ENCODE measurements around the gene SPECC1L.

Gene SPECC1L

DNA sequence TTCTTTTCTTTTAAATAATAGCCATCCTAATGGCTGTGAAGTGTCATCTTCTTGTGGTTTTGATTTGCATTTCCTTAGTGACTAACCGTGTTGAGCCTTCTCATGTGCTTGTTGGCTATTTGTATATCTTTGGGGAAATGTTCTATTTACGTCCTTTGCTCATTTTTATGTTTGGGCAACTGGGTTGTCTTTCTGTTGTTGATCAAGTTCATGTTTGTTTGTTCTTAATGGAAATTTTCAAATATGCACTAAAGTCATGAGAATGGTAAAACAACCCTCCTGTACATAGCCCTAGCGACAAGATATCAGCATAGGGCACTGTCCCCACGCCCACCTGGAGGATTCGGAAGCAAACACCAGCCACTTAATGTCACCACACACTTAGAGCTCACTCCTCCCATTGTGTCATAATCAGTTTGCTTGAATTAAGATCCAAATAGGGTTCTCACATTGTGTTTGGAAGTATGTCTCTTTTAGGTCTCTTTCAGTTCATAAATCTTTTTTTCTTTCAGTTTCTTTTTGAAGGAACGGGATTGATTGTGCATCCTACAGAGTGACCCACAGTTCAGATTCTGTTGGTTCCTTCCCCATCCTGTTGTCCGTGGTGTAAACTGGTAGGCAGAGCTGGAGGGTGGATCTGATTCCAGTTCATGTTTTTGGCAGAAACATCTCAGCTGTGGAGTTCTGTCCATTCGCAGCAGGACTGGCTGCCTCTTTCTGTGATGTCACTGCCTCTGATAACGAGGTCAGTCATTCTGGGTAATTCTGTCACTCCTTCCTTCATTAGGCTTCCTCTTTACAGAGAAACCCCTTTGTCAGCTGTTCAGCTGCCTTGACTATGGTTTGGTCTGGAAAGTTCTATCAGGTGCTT is 130.3 kb downstream of the SPECC1L start:
- no peak for DNase-seq

DNA sequence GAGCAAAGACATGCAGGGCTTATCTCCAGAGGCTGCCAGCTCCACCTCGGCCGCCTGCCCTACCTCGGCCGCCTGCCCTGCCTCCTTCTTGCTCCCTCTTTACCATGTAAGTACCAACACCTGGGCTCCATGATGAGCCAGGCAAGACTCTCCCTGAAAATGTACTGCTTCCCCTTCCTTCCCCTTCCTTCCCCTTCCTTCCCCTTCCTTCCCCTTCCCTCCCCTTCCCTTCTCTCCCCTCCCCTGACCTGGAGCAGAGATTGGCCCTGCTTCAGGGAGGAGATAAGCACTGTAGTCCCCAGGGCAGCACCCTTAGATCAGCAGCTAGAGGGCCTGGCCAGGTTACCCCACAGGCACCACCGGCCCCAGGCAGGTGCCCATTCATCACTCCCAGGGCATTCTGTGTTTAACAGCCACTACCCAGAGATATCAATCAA is 131.3 kb downstream of the SPECC1L start:
- no peak for DNase-seq

DNA sequence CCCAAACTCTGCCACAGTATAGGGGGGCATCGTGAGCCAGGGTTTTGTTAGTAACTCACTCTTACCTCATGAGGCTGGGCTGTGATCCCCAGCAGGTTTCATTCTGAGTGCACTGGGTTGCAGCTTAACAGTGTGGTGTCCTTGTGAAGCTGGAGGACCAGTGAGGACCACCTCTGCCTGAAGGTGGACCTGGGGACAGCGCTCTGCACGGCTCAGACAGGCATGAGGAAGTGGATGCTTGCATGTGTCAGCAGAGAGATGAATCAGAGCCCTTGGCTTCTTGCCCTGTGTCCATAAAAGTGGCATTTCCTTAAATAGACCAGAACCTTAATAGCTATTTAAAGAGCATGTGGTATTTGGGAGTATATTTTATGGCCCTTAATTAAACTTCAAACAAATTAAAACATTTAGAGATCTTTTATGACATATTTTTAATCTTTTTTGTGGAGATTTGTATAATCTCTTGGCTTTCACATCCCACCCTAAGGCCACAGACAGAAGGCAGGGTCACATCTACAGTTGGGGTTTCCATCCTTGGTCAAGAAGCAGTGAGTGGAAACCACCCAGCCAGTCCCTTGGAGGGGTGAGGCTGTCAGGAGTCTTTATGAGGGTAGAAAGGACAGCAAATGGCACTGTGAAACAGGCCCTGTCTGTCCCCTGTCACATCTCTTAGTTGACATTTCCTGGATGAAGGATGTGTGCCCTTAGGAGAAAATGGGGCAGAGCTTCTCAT is 132.0 kb downstream of the SPECC1L start:
- DNase-seq, result no peak

DNA sequence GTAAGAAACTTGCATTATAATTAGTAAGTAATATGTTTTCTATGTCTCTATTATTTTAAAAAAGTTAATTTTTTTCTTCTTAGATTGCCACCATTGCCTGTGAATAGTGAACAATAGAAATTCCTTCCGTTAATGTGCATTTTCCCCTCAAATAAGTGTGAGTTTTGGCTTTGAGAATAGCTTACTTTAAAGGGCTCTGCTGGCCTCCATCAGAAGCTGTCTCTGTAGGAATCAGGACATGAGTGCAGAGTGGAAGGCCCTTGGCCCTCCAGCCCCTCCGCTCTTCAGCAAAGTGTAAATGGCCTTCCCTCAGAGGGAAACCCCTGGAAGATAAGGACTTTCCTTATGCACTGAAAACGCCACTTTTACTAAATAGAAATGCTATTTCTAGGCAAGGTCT is 132.7 kb downstream of the SPECC1L start:
- DNase-seq, result no peak

GRCh38 chr22:24404561-24405275 is 134.1 kb downstream of the SPECC1L start:
- no peak for DNase-seq

DNA sequence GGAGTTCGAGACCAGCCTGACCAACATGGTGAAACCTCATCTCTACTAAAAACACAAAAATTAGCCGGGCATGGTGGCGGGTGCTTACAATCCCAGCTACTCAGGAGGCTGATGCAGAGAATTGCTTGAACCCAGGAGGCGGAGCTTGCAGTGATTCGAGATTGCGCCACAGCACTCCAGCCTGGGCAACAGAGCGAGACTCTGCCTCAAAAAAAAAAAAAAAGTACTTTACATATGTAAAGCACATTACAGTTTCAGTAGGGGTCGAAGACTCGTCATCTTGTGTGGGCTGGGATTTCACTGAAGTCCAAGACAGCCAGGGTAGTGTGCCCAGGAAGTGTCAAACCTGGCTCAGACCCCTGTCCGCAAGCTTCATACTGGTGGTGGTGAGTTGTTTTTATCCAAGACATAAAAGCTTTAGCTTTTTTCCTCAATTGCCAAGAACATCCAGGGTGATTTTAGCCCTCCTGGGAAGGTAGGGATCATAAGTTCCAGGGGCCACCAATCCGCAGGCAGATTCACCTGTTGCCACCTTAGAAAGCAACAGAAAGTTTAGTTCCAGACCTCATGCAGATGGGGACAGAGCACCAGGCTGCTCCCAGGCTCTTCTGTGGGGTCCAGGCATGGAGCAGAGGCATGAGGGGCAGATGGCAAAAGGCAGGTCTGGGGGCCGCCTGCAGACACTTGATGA is 135.1 kb downstream of the SPECC1L start:
- no peak for DNase-seq

GRCh38 chr22:24406322-24407277 is 136.0 kb downstream of the SPECC1L start:
- DNase-seq, result no peak

GRCh38 chr22:24407278-24407665 is 136.6 kb downstream of the SPECC1L start:
- DNase-seq, result no peak

- DNase-seq, result no peak
These were observed 137.3 kb downstream of the SPECC1L start for GRCh38 chr22:24407884-24408283.

DNA sequence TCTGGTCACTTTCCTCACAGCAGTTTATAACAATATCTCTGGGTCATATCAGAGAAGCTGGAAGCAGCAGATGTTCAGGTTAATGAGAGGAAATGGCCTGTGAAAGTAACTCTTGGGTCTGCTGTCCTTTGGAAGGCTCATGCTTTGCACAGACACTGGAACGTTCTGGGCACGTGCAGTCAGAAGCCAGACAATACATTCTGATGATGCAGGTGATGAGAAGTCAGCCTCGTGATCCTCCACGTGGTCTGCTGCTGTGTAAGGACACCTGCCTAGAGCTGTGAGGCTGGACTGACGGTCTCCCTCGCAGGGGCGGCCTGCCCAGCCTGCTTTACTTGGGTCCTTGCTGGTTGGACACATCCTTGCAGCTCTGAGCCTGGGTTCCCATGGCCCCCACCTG is 138.0 kb downstream of the SPECC1L start:
- no peak for DNase-seq

DNA sequence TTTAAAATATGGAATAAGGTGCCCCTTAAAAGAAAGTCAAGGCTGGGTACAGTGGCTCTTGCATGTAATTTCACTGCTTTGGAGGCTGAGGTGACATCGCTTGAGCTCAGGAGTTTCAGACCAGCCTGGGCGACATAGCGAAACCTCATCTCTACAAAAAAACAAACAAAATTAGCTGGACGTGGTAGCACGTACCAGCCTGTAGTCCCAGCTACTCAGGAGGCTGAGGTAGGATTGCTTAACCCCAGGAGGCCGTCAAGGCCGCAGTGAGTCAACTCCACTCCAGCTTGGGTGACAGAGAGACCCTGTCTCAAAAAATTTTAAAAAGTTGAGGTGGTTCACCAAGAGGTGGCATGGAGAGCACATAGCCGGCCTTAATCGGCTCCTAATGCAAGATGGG is 139.1 kb downstream of the SPECC1L start:
- DNase-seq, result no peak

DNA sequence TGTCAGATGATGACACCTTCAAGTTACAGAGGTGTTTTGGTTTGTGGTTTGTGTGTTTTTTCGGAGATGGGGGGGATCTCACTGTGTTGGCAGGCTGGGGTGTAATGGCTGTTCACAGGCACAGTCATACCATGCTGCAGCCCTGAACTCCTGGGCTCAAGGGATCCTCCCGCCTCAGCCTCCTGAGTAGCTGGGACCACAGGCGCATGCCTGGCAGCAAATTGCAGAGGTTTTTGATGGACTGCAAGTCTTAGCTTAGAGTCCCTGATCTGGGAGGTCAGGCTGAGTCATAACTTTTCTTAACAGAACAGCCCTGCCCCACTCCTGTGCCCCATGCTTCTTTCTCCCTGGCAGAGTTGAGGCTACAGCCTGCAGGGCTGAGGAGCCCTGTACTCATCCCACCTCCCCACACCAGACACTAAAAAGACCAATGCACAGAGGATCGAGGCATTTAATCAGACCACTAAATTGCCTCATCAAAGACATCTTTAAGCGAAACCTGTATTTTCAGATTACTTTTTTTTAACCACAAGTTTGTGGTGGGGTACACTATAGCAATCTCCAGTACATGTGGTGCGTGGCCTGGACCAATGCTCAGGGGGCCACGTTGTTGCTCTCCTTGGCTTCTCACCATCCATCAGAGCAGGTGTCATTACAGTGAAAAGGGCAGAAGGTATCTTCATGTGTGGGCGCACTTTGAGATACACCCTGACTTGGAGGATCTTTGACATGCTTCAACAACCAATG is 139.7 kb downstream of the SPECC1L start:
- no peak for DNase-seq

DNA sequence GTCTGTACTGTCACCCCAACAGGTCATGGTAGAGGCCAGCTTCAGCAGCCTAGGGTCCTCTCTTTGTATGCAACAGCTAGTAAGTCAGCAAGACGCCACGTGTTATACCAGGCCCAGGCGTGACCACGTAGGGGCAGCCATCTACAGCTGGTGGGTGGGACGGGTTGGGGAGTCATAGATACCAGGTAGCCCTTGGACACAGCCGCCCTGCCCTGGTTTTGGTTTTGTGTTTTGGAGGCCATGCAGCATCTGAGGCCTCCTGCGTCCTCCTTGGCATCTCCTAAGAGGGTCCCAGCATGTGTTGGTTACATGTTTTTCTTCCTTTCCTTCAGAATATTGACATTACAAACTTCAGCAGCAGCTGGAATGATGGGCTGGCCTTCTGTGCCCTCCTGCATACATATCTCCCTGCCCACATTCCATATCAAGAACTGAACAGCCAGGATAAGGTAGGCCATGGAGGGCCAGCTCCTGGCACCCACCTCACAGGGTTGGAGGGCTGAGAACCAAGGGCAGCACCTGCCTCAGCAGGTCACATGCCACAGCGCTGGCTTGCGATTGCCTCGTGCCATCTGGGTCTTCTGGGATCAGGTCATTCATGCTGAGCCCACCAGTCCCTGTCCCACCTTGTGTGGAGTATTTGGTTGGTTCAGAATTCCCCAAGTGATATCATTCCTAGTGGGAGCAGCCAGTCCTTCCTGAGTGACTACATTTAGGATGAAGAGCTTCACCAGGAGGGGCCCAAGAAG is 140.8 kb downstream of the SPECC1L start:
- DNase-seq, result no peak

DNA sequence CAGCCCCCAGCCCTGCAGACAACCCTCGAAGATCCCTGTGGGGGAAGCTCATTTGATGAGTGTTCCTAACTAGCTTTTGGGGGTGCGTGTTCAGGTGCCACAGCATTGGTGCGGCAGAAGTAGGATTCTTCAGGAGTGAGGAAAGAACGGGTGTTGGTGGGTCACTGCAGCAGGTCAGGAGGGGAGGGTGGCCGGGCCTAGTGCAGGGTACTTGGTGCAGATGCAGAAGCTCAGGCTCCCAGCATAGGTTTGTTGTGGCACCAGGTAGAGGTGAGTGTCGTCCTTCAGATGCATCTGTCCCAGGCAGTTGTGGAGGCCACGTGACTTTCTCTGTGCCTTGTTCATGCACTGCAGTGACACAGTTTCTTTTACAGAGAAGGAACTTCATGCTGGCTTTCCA is 141.6 kb downstream of the SPECC1L start:
- no peak for DNase-seq

DNA sequence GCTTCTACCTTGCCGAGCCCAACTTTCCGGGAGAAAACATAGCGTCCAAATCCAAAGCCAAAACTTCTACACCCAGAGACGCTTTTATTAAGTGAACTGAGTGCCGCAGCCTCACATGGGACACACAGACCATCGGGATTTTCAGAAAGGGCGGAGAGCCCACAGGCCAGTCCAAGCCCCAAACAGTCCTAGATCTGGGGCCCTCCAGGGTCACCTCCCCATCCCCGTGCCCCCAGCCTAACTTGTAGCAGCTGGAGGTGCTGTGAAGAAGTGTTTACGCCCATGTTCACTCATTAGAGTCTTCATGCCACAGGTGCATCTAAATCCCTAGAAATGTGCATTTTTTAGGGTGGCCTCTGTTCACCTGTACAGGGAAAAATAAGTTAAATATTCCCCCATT is 142.6 kb downstream of the SPECC1L start:
- no peak for DNase-seq

- no peak for DNase-seq
These were observed 143.2 kb downstream of the SPECC1L start for GRCh38 chr22:24413736-24414385.

DNA sequence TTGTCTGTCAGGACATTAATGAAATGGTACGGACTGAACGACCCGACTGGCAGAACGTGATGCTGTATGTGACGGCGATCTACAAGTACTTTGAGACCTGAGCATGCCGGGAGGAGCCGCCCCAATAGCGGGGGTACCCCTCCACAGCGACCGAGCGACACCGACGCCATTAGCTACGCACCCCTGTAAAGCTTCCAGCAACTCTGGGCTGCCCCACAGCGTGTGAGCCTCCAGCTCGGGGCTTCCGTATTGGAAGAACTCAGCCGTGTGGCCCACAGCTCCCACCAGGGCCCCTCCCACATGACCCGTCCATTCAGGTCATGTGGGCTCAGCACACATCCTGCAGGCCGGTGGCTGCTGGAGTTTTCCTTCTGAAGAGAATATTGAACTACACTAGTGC is 143.9 kb downstream of the SPECC1L start:
- no peak for DNase-seq

DNA sequence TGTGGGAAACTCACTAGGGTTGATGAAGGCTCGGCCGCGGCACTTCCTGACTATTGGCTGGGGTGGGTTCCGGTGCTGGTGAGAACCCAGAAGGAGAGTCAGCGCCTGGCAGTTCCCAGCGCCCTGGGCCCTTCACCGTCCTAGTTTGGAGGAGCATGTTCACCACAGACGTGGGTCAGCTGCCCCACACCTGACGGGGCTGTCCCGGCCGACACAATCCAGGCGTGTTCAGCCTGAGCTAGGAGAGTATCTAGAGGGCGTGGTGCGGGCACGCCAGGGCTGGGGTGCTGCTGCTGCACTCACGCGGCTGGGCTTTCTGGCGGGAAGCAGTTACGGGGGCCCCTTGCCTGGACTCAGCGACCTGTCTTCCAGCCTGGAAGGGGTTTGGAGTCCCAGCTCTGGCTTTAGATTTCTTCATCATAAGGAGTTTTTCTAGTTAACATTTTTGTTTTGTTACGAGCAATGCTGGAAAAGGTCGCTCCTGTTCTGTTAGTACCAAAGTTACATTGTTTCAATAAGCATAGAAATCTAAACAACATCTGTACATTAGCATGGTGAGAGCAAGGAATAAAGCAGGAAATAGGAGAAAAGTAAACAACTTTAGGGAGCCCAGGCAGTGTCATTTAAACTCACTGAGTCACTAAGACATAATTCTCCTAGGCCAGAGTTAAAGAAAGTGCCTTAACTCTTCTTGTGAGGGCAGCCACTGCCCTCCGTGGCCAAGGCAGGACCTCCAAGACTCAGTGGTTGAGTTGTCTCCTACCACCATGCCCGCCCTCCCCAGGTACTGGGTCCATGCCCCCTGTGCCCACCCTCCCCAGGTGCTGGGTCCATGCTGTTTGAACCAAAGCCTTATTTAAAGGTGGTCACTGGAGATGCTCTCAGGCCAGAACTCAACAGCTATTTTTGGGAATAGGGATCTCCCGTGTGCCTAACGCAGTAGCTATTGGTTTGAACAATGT is 144.6 kb downstream of the SPECC1L start:
- no peak for DNase-seq

DNA sequence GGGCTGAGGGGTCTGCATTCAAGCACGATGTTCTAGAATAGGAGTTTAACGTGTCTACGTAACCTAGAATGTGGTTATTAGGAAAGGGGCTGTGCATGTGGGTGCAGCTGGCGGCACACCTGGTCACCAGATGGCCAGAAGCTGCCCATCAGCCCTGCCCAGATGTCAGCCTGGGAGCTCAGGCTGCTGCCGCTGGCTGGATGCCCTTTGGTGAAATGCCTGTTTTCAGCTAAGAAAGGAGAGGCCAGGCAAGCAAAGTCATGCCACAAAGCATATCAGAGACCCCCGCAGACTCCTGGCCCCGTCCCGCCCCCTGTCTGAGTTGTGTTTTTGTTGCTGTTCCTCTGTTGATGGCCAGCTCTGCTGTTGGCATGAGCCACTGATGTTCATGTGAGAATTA is 145.5 kb downstream of the SPECC1L start:
- no peak for DNase-seq
